ENCODE results near the gene TPO. TPM values are rescaled to one million over a fixed set of nuclear protein-coding genes. Genes with fewer than 3 reads are reported as not detected.

Gene TPO
- total and polyA plus RNA-seq, 4 donors, result not detected

GRCh38 chr2:1585635-1586034 lies 172.4 kb downstream of the TPO start (continued):
- TF ChIP-seq CTCF (IDR thresholded peaks at IDR 0.05; ENCODE audit: low read depth, low read length, missing input control) (no peak), ATF3 (IDR thresholded peaks at IDR 0.05) (no peak), JUND (IDR thresholded peaks at IDR 0.05) (no peak), YY1 (IDR thresholded peaks at IDR 0.05) (no peak), SP1 (IDR thresholded peaks at IDR 0.05) (no peak), ZBTB33 (IDR thresholded peaks at IDR 0.05) (no peak)

- peaks cover 0 to 1% (median 0%) of the 10 kb centered on the region in 4 donors for H3K4me1 ChIP-seq (ENCODE audit: control insufficient read depth in 4 of 4, insufficient read depth in 4 of 4, low read length in 3 of 4)
- H3K9ac ChIP-seq (ENCODE audit: low read depth in 1 of 2, low read length in 2 of 2), result no peak overlapping the region
- H3K4me3 ChIP-seq (ENCODE audit: low read depth in 1 of 3, low read length in 3 of 3), result no peak overlapping the region
- no peaks in the 10 kb centered on the region for H3K9me3 ChIP-seq (ENCODE audit: control insufficient read depth in 4 of 4, low read length in 3 of 4)
- no peaks in the 10 kb centered on the region for H3K27me3 ChIP-seq (ENCODE audit: control insufficient read depth in 4 of 4, insufficient read depth in 4 of 4, low read length in 3 of 4)
- H3K27ac ChIP-seq (ENCODE audit: low read depth in 1 of 2, low read length in 2 of 2), result no peak overlapping the region
- WGBS, result 69% methylated on average over 14 of the region's 14 CpGs
- DNase-seq (ENCODE audit: low spot score), result no peak
- no peak for TF ChIP-seq YY1 (IDR thresholded peaks at IDR 0.05)
- TF ChIP-seq HNF4G (IDR thresholded peaks at IDR 0.05), result no peak
- no peak for TF ChIP-seq MAX (IDR thresholded peaks at IDR 0.05)
- no peak for TF ChIP-seq EGR1 (IDR thresholded peaks at IDR 0.05; ENCODE audit: low read depth in 2 of 2)
- no peak for TF ChIP-seq TAF1 (conservative IDR thresholded peaks at IDR 0.05)
- no peak for TF ChIP-seq FOXA2 (IDR thresholded peaks at IDR 0.05)
- no peak for TF ChIP-seq FOXA1 (IDR thresholded peaks at IDR 0.05)
- no peak for TF ChIP-seq REST (IDR thresholded peaks at IDR 0.05)
- TF ChIP-seq JUND (IDR thresholded peaks at IDR 0.05), result no peak
- no peak for TF ChIP-seq SP1 (IDR thresholded peaks at IDR 0.05)
- TF ChIP-seq HNF4A (conservative IDR thresholded peaks at IDR 0.05), result no peak
- H3K36me3 ChIP-seq (ENCODE audit: control insufficient read depth in 4 of 4, insufficient read depth in 3 of 4, low read depth in 1 of 4, low read length in 3 of 4), result no peaks in the 10 kb centered on the region
These were observed 173.1 kb downstream of the TPO start for GRCh38 chr2:1586251-1586922.

Data from liver (tissue), 9 donors.